HG03060 (cell line): Measurements from ENCODE around the gene SUSD2.
"Not testable (repeated sequence)": the region's sequence is repeated elsewhere in the genome, so short reads cannot be mapped to it uniquely, and the experiment has no call there.

Experiments
- ATAC-seq: cut with Tn5 transposase; IDR thresholded peaks from one replicate; pipeline ENCODE4 v1.9.1; 2021; ENCODE audit warnings: low read depth, moderate number of reproducible peaks; ENCODE audit not compliant: unreplicated experiment

SUSD2 gene, protein sequence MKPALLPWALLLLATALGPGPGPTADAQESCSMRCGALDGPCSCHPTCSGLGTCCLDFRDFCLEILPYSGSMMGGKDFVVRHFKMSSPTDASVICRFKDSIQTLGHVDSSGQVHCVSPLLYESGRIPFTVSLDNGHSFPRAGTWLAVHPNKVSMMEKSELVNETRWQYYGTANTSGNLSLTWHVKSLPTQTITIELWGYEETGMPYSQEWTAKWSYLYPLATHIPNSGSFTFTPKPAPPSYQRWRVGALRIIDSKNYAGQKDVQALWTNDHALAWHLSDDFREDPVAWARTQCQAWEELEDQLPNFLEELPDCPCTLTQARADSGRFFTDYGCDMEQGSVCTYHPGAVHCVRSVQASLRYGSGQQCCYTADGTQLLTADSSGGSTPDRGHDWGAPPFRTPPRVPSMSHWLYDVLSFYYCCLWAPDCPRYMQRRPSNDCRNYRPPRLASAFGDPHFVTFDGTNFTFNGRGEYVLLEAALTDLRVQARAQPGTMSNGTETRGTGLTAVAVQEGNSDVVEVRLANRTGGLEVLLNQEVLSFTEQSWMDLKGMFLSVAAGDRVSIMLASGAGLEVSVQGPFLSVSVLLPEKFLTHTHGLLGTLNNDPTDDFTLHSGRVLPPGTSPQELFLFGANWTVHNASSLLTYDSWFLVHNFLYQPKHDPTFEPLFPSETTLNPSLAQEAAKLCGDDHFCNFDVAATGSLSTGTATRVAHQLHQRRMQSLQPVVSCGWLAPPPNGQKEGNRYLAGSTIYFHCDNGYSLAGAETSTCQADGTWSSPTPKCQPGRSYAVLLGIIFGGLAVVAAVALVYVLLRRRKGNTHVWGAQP

GRCh38 chr22:24181088-24181995 lies at the start of gene SUSD2:
SUSD2 (plus strand) TSS chr22:24181487; CDS start chr22:24181520, 33 bp downstream.
- ATAC-seq = no peak

DNA sequence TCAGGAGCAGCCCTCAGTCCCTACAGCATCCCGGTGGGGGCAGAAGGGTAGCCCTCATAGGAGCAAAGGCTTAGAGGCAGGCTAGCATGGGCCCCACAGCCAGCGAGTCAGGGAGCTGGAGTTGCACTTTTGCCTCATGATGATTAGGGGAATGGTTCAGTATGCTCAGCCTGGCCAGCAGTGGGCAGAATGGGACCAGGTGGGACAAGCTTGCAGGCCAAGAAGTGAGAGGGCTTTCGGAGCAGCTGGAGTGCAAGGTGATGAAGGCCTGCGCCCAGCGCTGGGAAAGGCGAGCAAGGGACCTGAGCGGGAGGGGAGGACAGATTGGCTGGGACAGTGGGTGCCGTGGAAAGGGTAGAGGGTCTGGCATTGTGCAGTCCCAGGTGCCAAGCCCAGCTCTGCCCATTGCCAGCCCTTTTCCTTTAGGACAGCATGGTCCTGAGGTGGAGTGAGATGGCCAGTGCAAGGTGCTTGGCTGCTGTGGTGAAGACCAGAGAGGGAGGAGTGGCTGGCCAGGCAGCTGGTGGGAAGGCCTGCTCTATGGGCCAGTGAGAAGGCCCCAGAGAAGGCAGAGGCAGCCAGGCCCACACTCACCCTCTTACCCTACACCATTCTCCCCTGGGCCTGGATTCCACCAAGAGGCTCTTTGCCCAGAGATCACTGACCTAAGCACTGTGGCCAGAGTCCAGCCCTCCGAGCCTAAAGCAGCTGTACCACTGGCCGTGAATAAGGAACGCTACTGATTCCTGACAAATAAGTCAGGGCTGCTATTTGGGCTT lies 47.9 kb upstream of the SUSD2 start:
- ATAC-seq = no peak

DNA sequence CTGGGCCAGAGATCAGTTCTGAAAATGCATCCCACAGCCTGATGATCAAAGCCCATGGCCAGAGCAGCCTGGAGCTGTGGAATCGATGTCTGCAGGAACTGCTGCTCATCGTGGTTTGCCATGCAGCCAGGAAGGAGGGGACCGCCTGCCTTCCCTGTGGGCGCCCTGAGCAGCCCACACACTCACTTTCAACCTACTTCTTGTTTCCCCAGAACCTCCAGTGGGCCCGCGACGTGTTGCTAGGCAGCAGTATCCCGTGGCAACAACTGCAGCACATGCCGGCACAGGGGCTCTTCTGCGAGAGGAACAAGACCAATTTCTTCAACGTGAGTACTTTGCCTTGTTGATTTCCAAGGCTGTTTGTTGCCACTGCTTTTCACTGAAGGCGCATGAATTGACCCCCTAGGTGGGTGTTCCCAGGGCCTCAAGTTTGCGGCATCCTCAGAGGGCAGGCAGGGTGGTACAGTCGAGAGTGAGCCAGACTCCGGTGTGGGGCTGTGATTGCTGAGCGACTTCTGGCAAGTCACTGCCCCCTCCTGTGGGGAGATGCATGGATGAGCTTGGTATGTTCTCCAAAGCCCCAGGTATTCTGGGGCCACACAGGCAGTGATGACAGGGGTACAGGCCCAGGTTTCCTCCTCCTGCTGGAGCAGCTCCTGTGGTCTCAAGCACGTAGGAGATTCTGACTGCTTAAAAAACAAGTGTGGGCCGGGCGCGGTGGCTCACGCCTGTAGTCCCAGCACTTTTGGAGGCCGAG lies 47.0 kb upstream of the SUSD2 start:
- no peak for ATAC-seq

- ATAC-seq = not testable (repeated sequence)
Measured at GRCh38 chr22:24136533-24136932, 44.8 kb upstream of the SUSD2 start.

GRCh38 chr22:24137595-24137994 lies 43.7 kb upstream of the SUSD2 start:
- ATAC-seq = no peak

- ATAC-seq = no peak
Measured at GRCh38 chr22:24138649-24139420, 42.5 kb upstream of the SUSD2 start.

- ATAC-seq = no peak
Measured at GRCh38 chr22:24140357-24140756, 40.9 kb upstream of the SUSD2 start.

DNA sequence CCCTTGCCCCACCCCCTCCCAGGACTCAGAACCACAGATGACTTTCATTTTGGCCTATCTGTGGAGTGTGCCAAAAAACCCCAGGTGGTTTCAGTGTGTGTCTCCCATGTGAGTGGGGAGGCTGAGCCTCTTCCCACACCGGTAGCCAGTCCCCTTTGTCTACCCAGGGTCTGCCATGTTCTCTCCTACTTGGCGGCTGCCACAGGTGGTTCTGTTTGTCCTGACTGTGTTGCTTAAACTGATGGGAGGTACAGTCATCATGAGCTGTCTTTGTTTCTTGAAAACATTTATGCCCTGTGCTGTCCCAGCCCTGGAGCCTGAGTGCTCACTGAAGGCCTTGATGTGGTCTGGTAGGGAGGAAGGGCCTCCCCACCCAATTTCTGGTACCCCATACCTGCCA lies 39.7 kb upstream of the SUSD2 start:
- no peak for ATAC-seq

GRCh38 chr22:24142241-24142640 lies 39.0 kb upstream of the SUSD2 start:
- ATAC-seq = no peak

- ATAC-seq = no peak
Measured at GRCh38 chr22:24142831-24143230, 38.5 kb upstream of the SUSD2 start.

DNA sequence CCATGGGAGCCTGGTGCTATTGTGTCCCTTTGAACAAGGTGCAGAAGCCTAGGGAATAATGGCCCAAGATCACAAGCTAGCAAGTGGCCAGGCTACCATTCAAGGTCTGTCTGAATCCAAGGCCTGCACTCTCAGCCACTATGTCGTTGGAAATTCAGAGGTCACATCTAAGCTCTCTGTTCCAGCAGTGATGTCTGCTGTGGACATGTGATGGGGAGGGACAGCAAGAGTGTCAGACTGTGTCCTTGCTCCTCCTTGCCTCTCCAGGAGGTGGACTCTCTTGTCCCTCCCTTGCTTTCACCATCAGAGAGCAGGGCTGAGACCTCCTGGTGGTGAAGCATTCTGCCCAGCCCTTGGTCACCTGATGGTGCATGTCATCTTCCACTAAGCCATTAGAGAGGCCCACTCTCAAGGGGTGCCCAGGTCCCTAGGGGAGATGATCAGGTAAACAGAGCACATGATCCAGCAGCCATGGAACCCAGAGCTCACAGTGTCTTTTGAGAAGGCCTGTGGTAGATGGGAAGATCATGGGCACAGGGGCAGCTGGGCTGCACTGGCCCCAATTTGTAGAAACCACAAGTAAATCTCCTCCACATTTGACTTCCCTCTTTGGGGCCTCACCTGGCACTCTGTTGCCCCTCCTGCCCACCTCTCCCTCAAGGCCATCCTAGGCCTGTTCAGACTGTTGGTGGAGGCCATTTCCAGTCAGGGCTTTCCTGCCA lies 37.1 kb upstream of the SUSD2 start:
- ATAC-seq = no peak

- no peak for ATAC-seq
Measured at GRCh38 chr22:24144778-24145085, 36.6 kb upstream of the SUSD2 start.

DNA sequence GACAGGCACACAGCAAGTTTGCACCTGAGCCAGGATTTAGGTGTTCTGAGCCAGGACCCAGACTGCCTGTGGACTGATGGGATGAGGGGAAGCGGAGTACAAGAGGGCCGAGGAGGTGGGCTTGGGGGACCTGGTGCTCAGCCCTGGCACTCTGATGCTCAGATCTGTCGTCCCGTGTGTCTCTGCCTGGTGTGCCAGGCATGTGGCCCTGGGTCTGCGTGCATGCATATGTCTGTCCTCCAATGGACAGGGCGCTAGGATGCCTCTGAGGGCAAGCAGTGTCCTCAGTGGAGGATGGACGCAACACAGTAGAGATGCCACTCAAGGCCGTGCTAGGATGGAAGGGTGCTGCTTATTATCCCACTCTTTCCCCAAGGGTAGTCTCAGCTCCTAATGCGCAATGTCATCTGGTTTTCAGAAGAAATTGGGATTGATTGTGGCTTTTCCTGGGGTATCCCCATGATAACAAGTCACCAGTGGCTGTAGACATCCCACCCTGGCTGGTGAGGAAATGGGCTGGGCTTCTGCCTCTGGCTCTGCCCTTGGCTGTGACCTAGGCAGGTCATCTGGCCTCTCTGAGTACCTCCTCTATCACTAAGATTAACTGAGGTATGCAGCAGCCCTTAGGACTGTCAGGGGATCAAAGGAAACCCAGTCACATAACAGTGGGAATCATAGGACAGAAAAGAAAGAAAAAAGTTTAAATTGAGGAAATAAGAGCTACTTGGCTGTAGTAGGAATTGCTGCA lies 35.7 kb upstream of the SUSD2 start:
- no peak for ATAC-seq

GRCh38 chr22:24146194-24146616 lies 35.1 kb upstream of the SUSD2 start:
- no peak for ATAC-seq

DNA sequence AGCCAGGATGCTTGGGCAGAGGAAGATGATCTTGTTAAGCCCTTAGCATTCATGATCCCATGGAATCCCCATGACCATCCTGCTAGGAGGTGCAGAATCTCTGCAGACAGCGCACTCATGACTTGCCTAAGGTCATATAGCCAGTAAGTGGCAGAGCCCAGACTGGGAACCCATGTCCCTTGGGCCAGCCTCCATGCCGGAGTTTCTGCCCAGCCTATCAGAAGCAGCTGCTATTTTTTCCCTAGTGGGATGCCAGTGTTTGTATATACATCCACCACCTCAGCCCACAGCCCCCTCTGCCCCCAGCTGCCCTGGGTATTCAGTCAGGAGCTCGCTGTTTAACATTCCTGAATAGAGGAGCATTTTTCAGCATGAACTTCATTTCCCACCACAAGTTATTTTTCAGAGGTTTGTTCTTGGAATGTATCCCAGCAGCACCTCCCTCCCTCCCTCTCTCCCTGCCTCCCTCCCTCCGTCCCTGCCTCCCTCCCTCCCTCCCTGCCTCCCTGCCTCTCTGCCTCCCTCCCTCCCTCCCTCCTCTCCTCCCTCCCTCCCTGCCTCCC lies 34.4 kb upstream of the SUSD2 start:
- ATAC-seq = no peak

GRCh38 chr22:24147666-24148065 lies 33.6 kb upstream of the SUSD2 start:
- ATAC-seq = no peak
